GM21529 (cell line): ENCODE results near the gene SPOCD1.
A peak's percentile ranks its signal among the peaks of the same experiment; 100 is the strongest.

Experiments
- ATAC-seq: cut with Tn5 transposase; IDR thresholded peaks from one replicate; pipeline ENCODE4 v1.9.1; 2021; ENCODE audit not compliant: unreplicated experiment

The SPOCD1 gene

DNA sequence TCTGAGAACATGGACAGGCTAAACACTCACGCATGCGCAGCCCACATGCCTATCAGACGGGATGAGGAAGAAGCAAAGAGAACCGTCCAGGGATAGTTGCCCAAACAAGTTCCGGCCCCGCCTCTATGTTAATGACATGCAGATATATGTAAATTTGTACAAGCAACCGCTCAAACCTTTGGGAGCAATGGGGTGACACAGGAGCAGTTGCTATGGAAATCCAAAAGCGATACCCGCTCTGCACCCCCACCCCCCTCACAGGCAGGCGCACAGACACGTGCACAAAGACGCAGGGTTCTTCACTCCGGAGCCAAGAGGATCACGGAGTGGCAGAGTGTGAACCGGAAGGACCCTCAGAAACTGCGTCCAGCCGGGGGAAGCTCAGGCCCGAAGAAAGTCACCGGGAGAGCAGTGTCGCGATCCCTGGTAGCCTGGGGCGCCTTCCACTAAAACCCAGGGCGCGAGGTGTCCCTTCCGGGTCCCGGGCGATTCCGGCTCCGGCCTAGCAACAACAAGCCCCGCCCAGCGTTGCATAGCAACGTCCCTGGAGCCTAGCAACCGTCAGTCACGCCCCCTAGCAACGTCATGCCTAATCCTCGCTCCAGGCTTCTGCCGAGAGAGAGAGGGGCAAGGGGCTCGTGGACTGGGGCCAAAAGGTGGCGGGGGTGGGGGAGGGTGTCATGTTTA is 27.5 kb downstream of the SPOCD1 start:
- ATAC-seq: peak; percentile 67

DNA sequence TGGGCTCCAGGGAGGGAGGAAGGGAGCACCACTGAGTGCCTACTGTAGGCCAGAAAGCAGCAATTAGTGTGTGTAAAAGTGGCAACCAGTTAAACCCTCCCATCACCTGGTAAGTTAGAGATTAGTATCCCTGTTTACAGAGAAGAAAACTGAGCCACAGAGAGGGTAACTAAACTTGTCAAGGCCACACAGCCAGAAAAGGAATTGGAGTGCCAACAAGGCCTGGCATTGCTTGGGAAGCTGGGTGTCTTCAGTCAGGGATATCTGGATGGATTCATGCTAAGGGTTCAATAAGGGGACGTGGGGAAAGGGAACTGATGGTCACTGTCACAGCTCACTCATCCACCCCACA is 28.1 kb downstream of the SPOCD1 start:
- no peak for ATAC-seq

GRCh38 chr1:31787261-31787660 is 28.6 kb downstream of the SPOCD1 start:
- ATAC-seq: no peak

GRCh38 chr1:31786366-31787060 is 29.3 kb downstream of the SPOCD1 start:
- ATAC-seq: no peak

DNA sequence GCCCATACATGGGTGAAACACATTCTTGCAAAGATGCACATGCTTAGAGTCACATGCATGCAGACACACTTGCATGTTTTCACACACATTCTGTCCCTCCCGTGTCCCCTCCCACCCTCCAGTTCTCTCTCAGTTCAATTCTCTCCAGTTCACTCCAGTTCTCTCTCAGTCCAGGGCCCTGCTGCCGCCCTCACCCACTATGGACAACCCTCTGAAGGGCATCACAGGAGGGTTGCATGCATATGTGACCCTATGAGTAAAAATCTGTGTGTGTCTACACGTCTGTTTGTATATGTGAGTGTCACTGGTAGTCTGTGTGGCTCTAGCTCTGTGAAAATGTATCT is 29.9 kb downstream of the SPOCD1 start:
- ATAC-seq: no peak

GRCh38 chr1:31785020-31785946 is 30.5 kb downstream of the SPOCD1 start:
- ATAC-seq: no peak

GRCh38 chr1:31784356-31785019 is 31.3 kb downstream of the SPOCD1 start:
- no peak for ATAC-seq

- ATAC-seq: no peak
These were observed 32.0 kb downstream of the SPOCD1 start for GRCh38 chr1:31783846-31784245.

- no peak for ATAC-seq
These were observed 33.1 kb downstream of the SPOCD1 start for GRCh38 chr1:31782421-31783410.

DNA sequence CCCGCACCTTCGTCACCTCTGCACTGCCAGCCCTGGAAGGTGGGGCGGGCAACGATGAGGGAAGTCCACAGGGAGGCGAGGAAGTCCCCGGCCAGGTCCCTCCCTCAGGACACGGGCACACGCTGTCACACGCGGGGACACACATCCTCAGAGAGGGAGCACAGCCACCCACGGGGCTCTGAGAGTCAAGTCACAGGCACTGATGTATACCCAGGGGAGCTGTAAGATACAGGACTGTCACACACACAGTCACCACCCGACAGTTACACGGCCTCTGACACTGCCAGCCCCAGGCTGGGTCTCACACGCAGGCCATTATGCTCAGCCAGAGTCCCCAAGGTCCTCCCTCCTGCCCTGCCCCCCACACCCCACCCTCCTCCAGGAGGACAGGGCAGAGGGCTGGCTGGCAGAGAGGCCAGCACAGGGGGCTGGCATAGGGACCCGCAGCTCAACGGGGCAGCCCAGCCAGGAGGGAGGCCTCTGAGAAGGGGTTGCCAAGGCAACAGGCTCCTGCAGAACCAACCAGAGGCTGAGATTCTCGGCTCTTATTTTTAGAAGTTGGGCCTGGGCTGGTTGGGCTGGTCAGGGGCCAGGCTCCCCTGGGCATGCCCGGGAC is 34.0 kb downstream of the SPOCD1 start:
- ATAC-seq: no peak

DNA sequence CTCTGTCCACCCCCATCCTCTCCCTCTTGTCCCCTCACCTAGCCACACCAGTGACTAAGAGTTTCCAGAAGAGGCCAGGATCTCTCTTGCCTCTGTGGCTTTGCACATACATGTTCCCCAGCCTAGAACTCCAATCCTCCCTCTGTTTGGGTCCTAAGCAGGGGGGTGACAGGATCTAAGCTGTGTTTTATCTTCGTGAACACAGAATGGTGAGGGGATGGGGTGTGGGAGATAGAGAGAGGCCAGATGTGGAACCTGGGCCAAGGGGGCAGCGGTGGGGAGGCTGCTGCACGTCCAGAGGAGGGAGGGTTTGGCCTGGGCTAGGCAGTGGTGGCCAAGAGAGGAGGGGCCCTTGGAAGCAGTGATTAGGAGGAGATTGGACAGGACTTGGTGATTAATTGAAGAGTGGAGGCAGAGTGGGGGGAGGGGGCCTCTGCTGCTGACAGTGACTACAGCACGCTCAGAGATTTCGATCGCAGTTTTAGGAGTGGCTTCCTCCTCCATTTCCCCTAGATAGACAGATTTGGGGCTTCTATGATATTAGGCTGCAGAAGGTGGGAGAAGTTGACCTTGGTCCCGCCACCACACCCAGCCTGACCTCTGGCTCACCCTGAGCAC is 34.6 kb downstream of the SPOCD1 start:
- ATAC-seq: no peak

DNA sequence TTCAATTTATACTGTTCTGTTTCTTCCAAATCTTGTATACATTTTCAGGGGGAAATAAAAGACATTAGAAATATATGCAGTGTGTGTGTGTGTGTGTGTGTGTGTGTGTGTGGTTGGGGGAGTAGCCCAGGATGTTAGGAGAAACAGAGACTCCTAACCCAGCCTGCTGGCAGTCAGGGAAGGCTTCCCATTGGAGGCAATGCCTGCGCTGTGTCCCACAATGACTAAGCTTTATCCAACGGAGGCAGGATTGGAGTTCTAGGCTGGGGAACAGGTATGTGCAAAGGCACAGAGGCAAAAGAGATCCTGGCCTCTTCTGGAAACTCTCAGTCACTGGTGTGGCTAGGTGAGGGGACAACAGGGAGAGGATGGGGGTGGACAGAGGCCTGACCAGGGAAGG is 35.2 kb downstream of the SPOCD1 start:
- no peak for ATAC-seq

DNA sequence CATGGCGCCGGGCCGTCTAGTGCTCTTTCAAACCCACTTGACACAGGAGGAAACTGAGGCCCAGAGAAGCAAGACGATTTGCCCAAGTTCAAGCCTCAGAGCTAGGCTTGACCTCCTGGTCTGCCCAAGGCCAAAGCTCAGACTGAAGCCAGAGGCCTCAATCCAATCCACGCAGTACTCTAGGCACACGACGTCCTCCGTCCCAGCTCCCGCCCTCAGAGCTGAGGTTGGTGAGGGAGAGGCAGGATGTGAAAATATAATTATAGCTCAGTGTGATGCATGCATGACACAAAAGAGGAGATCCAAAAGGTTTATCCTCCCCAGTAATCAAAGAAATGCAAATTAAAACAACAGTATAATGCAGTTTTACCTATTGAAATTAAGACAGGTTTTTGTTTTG is 36.1 kb downstream of the SPOCD1 start:
- ATAC-seq: no peak

DNA sequence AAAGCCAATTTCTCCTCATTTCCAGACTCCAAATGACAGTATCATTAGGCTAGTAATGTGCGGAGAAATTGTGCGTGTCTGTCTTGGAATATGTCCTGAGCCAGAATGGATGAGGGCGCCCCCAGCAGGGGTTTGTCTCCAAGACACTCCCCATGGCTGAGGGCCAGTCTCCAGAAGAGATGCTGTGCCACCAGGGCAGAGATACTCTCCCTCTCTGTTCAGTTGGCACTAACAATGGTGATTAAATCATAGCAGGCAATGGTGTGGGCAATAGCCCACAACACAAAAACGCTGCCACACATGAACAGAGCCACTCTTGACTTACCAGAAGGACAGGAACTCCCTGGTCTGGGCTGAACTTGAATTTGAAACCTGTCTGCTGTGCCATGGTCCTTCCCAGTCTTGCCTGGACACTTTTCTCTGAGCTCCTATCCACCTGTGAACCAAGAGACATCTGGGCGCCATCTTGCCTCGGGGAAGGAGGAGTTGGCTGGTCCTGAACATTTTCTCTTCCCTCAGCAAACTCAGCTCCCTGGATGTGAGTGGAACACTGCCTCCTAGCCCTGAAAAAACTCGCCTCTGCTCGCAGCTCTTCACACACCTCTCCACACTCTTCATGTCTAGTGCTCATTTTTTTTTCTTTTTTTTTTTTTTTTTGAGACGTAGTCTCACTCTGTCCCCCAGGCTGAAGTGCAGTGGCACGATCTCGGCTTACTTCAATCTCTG is 36.9 kb downstream of the SPOCD1 start:
- ATAC-seq: no peak

DNA sequence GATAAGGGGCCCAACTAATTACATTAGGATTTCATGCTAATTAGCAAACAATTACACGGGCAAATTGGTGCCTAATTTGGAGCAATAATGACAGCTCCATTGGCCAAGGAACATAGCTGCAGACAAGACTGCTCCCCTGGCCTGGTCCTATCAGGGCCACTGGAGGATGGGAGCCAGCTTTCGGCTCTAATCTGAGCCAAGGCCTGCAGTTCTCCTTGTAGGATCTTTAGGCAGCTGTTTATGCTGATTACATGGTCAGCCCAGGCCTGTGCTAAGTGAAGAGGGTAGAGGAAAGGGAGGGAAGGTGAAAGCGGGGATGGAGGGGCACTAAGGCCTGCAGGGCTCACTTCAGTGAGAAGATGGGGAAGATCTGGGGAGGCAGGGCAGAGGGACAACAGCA is 39.3 kb downstream of the SPOCD1 start:
- no peak for ATAC-seq

- no peak for ATAC-seq
These were observed 39.8 kb downstream of the SPOCD1 start for GRCh38 chr1:31776032-31776431.

DNA sequence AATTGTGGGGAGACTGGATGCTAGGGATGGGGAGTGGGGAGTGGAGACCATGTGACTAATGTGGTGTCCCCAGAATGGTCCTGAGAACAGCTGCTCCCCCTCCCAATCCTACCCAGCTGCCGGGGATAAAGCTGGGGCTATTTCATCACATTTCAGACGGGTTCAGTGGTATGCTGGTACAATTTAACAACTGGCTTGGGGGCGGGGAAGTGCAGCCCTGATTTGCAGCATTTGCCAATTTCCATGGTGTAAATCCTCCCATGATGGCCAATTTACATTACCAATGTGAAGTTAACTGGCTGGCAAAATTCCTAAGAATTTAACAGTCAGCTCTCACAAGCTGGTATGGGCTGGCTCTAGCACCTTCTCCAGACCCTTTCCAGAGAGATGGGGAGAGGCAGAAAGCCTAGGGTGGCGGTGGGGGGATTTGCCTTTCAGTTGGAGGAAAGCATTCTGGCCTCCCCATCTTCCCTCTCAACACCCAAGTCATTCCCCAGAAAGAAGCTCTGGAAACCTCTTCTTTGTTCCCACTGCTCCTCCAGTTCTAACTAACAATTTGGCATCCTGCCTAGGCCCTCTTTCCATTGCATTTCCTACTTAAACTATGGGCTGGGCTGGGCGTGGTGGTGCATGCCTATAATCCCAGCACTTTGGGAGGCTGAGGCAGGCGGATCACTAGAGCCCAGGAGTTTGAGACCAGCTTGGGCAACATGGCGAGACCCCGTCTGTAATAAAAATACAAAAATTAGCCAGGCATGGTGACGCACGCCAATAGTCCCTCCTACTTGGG is 40.4 kb downstream of the SPOCD1 start:
- ATAC-seq: no peak

DNA sequence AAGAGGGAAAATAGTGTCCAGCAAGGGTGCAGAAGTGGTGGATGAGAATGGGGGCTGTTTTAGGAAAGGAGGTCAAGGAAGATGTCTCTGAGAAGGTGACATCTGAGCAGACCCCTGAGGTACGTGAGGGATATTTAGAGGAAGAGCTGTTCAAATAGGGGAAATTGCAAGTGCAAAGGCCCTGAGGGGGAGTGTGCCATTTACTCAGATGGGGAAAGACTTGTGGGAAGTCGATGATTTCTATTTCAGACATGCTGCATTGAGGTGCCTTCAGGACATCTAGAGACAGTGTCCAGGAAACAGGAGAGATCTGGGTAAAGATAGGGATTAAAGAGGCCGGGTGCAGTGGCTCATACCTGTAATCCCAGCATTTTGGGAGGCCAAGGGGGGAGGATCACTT is 41.3 kb downstream of the SPOCD1 start:
- ATAC-seq: no peak
